RCC 7860 (cell line): Measurements from ENCODE around the gene NHLH1.

ENCODE experiments used
- DNase-seq: peaks from one replicate; pipeline ENCODE4 v3.0.0-alpha.2; 2015; ENCODE audit warnings: low spot score
- FAIRE-seq: peaks from 2 replicates; lab custom pipeline; 2012; peaks lifted over from hg19 to GRCh38; lab: Jason Lieb, UNC

NHLH1 gene

GRCh38 chr1:160366731-160367515, at the start of gene NHLH1:
TSS of gene NHLH1 (plus strand) at chr1:160367071. CDS start at chr1:160370732, 3,661 bp downstream.
- DNase-seq, result no peak
- FAIRE-seq, result no peak

DNA sequence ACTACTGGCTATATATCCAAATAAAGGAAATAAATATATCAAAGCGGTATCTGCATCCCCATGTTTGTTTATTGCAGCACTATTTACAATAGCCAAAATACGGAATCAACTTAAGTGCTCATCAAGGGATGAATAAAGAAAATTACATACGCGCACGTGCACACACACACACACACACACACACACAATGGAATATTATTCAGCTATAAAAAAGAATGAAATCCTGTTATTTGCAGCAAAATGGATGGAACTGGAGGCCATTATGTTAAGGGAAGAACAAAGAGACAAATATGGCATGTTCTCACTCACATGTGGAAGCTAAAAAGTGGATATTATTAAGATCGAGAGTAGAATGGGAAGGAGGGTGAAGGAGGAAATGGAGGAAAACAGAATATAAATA, 44.0 kb upstream of the NHLH1 start:
- DNase-seq (no peak), FAIRE-seq (no peak)

- no peak for DNase-seq
- no peak for FAIRE-seq
Measured at GRCh38 chr1:160325252-160325651, 41.6 kb upstream of the NHLH1 start.

DNA sequence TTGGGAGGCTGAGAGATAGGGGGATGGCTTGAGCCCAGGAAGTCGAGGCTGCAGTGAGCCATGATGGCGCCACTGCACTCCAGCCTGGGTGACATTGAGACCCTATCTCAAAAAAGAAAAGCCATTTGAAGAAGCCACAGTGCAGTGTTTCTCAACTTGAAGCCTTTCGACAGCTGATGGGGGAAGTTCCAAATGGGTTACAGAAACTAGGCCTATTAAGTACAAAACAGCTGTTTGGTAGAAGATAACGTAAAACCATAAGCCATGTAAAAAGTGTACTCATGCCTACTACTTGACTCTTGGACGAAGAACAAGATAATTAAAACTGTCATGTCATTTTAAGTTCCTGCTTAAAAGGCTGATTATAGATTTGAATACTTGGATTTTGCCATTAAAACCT, 40.5 kb upstream of the NHLH1 start:
- no peak for FAIRE-seq
- DNase-seq, result no peak

DNA sequence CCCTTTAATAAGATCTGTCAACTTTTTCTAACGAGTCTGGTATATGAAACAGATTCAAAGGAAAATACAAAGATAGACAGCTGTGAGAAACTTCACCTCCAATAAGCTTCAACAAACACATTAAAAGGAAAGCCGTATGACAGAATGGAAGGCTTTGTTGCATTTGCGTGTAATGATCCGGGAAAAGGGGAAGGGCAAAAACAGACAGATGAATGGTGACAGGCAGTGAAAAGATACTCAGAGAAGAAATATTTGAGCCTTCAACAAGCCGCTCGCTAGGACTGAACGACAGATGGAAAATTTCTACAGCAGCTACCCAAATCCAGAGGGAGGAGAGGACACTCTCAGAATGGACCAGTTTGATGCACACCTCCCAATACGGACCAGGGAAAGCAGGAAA, 38.7 kb upstream of the NHLH1 start:
- DNase-seq (no peak), FAIRE-seq (no peak)

GRCh38 chr1:160330119-160330518, 36.8 kb upstream of the NHLH1 start:
- FAIRE-seq (no peak), DNase-seq (no peak)

GRCh38 chr1:160332516-160332915, 34.4 kb upstream of the NHLH1 start:
- no peak for FAIRE-seq
- DNase-seq, result no peak

DNA sequence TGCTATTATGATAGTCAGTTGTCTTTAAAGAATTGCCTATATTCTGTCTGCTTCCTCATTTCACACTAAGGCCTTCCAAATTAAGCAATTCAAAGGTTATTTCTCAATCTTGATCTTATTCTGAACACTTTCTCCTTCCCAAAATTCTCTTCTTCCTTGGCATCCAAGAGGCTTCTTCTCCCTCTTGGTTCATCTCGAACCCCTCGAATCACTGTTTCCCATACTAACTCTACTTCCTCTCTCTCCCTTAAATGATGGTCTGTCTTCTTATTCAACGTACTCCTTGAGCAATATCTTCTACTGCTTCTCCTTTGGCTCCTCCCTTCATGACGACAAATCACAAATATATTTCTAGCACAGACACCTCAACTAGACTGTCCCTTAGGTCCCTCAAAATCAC, 28.3 kb upstream of the NHLH1 start:
- no peak for FAIRE-seq

GRCh38 chr1:160340146-160340545, 26.7 kb upstream of the NHLH1 start:
- no peak for FAIRE-seq
- DNase-seq, result no peak

More for the DNA sequence above, 28.3 kb upstream of the NHLH1 start:
- no peak for DNase-seq

GRCh38 chr1:160340866-160341265, 26.0 kb upstream of the NHLH1 start:
- FAIRE-seq, result no peak
- DNase-seq, result no peak

- no peak for FAIRE-seq
- no peak for DNase-seq
Measured at GRCh38 chr1:160342526-160342925, 24.3 kb upstream of the NHLH1 start.

- DNase-seq, result peak; percentile 86
- FAIRE-seq, result peak; percentile 67
Measured at GRCh38 chr1:160342953-160343869, 23.7 kb upstream of the NHLH1 start, which contains the start of the genes COPA and NCSTN. TSS of gene COPA (minus strand) at chr1:160343250. CDS start at chr1:160343170, 80 bp downstream. TSS of gene NCSTN (plus strand) at chr1:160343383. CDS start at chr1:160343397, 14 bp downstream.

DNA sequence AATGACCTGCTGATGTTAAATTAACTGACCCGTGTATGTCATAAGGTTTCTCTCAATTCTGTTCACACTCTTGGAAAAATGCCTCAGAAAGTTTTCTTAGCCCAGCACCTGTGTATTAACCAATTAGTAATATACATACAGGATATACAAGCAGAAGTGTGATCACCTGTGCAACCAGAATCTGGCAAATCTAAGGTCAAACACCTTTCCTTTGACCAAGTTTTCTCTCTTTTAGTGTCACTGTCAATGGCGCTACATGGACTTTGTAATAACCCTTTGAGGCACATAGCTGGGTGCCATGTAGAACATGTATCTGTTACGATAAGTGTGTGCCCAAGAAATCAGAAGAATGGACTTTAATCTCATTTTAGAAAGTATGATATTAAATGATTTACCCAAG, 22.6 kb upstream of the NHLH1 start:
- no peak for FAIRE-seq
- DNase-seq, result no peak

- FAIRE-seq, result no peak
- DNase-seq, result no peak
Measured at GRCh38 chr1:160344936-160345335, 21.9 kb upstream of the NHLH1 start.

GRCh38 chr1:160346463-160346862, 20.4 kb upstream of the NHLH1 start:
- FAIRE-seq (no peak), DNase-seq (no peak)

- no peak for FAIRE-seq
Measured at GRCh38 chr1:160346958-160347357, 19.9 kb upstream of the NHLH1 start.

GRCh38 chr1:160351629-160352028, 15.2 kb upstream of the NHLH1 start:
- no peak for DNase-seq
- FAIRE-seq, result no peak

More at GRCh38 chr1:160346958-160347357, 19.9 kb upstream of the NHLH1 start:
- no peak for DNase-seq

DNA sequence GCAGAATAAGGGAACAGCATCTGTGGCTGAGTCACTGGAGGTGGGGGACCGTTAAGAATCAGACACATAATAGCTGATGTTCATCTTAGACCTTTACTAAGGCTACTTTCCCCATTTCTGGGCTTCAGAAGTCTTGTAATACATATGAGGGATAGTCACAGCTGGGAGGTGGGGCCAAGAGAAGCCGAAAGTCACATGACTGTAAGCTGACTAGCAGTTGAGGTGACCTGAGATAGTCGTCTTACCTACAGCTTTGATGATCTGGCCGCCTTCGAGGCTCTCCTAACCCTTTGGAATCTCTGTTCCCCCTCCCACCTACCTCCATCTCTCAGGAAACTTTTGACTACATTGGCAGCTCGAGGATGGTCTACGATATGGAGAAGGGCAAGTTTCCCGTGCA, 14.3 kb upstream of the NHLH1 start:
- no peak for FAIRE-seq
- no peak for DNase-seq

DNA sequence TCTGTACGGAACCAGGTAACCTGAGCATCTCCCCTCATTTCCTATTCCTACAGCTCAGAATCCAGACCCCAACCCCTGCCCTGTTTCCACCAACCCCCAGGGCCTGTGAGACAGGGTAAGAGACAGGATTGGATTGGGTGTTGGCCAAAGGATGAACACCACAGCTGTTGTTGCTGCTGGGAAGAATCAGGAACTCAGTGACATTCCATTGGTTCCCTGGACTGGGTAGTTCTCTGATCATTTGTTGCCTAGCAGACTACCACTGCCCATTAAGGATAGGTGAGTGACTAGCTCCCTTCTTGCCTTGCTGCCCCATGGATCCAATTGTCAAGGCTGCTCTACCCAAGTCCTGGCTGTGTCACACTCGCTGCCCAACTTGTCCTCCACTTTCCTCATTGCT, 13.6 kb upstream of the NHLH1 start:
- no peak for FAIRE-seq
- no peak for DNase-seq

- DNase-seq (no peak), FAIRE-seq (no peak)
Measured at GRCh38 chr1:160354388-160354985, 12.4 kb upstream of the NHLH1 start.

DNA sequence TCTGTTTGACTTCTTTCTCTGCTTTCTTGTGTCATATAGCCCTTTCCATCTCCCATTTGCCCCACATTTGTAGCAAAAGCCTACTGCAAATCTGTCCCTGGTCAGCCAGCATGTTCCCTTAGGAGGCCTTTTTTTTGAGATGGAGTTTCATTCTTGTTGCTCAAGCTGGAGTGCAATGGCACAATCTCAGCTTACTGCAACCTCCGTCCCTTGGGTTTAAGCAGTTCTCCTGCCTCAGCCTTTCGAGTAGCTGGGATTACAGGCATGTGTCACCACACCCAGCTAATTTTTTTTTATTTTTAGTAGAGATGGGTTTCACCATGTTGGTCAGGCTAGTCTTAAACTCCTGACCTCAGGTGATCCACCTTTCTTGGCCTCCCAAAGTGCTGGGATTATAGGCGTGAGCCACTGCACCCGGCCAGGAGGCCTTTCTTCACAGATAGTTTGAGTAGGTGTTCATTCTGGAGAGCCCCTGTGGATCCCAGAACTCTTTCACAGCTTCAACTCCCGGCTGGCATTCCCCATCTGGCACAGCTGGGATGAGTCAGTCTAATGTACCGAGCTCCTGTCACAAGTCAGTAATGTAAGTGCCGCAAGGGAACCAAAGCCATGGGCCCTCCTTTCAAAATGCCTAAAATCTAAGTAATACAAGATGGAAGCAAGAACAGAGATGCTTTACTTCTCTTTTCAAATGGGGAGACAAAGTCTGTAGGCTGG, 9.4 kb upstream of the NHLH1 start:
- no peak for FAIRE-seq

More for the DNA sequence above, 9.4 kb upstream of the NHLH1 start:
- DNase-seq, result no peak
